Fibroblast of mammary gland (primary cell): ENCODE data around the gene DNAJC5G.

ENCODE experiments used
- DNase-seq: peaks from one replicate; pipeline ENCODE4 v3.0.0-alpha.2; 2010; ENCODE audit warnings: low read depth
- H3K4me3 ChIP-seq: 2 replicates; pipeline ENCODE4 v1.5.1; 2011; ENCODE audit warnings: low read depth, mild to moderate bottlenecking, low read length, moderate library complexity; ENCODE audit not compliant: control insufficient read depth
- TF ChIP-seq, protein P1 (sequence below): conservative IDR thresholded peaks from 2 replicates; pipeline ENCODE4 v1.5.1; 2011; ENCODE audit warnings: low read depth, low read length, inconsistent platforms; ENCODE audit not compliant: control insufficient read depth, insufficient read depth

DNAJC5G gene

DNA sequence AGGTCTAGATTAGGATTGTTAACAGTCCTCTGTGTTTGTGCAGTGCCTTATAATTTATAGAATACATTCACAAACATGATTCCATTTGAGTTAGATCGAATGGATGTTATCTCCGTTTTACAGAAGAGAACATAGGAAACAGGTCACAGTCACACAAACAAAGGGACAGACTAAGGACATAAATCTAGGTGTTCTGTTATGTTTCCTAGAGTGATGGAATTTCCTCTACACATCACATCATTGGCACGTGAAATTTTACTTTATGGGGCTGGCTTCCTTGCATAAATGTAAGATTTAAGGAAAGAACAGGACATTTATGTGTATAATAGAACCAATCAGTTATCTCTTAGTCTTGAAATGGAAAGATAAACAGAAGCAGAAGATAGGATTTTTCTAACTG lies 13.4 kb downstream of the DNAJC5G start:
- TF ChIP-seq, protein P1, sequence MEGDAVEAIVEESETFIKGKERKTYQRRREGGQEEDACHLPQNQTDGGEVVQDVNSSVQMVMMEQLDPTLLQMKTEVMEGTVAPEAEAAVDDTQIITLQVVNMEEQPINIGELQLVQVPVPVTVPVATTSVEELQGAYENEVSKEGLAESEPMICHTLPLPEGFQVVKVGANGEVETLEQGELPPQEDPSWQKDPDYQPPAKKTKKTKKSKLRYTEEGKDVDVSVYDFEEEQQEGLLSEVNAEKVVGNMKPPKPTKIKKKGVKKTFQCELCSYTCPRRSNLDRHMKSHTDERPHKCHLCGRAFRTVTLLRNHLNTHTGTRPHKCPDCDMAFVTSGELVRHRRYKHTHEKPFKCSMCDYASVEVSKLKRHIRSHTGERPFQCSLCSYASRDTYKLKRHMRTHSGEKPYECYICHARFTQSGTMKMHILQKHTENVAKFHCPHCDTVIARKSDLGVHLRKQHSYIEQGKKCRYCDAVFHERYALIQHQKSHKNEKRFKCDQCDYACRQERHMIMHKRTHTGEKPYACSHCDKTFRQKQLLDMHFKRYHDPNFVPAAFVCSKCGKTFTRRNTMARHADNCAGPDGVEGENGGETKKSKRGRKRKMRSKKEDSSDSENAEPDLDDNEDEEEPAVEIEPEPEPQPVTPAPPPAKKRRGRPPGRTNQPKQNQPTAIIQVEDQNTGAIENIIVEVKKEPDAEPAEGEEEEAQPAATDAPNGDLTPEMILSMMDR: no peak
- H3K4me3 ChIP-seq: no peak overlapping the region
- DNase-seq: no peak

DNA sequence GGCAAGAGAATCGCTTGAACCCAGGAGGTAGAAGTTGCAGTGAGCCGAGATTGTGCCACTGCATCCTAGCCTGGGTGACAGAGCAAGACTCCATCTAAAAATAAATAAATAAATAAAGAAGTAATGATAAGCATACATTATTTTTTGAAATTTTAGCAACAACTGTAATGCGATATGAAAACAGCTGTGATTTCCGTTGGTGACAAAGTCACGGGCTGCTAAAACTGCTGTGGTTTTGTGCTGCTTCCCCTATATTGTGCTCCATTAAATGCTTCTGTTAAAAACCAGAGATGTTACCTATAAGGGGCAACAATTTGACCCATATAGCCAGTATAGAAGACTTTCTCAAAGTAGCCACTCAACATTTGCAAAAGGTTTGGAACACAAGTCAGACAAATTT lies 15.3 kb downstream of the DNAJC5G start:
- DNase-seq: no peak
- TF ChIP-seq, protein P1: no peak
- H3K4me3 ChIP-seq: no peak overlapping the region

DNA sequence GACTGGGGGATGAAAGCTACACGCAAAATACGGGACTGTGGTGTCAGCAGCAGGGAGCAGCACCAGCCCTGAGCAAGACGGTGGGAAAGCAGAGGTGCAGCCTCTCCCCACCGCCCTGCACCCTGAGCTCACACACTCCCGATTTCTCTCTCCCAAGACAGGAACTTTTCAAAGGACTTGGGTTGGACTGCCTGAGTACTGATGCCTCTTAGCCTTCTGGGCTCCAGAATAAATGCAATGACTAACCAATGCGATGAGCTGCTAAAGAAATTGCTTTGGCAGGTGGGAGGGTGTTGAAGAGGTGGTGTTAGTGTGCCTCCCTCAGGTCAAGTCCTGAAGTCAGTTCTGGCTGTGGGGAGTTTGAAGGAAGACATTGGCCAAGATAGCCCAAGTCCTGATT lies 16.6 kb downstream of the DNAJC5G start:
- H3K4me3 ChIP-seq: no peak overlapping the region
- DNase-seq: no peak
- TF ChIP-seq, protein P1: peak; percentile 2

DNA sequence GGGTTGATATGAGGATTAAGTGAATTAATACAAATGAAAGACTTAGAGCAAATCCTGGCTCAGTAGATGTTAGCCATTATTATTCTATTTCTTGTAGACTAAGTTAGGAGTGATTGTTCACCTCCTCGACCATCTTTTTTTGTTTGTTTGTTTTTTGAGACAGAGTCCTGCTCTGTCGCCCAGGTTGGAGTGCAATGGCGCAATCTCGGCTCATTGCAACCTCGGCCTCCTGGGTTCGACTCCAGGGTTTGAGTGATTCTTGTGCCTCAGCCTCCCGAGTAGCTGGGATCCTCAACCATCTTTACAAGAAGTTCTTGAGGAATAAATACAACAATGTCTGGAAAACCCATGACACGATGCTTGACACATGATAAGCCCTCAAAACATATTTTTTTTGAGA lies 19.7 kb downstream of the DNAJC5G start:
- no peak for DNase-seq
- TF ChIP-seq, protein P1: no peak
- no peak overlapping the region for H3K4me3 ChIP-seq

DNA sequence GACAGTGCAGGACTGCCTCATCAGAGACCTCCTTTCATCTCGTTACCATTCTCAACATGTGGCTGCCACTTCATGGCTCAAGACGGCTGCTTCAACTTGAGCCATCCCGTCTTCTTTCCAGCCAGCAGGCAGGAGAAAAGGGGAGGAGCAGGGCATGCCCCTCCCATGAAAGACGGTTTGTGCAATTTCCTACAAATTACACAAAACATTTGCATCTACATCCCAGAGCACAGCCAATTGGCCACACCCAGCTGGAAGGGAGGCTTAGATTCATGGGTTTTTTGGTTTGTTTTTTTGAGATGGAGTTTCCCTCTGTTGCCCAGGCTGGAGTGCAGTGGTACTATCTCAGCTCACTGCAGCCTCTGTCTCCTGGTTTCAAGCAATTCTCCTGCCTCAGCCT lies 21.2 kb downstream of the DNAJC5G start:
- peak; percentile 45 for DNase-seq
- no peak overlapping the region for H3K4me3 ChIP-seq
- TF ChIP-seq, protein P1: no peak

DNA sequence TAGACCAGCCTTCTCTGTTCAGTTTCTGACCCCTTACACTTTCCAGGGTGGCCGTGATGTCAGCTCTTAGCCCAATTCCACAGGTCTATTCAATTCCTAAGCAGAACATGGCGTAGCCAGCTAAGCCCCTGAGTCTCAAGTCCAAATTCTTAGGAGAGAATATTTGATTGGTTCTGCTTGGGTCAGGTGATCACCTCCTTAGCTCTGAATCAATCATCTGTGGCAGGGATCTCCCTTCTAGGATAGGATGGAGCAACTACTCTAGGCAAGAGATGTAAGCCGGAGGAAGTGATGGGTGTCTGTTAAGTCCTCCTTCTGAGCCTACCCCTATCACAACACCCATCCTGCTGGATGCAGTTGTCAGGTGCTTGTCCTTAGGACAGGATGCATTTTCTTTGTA lies 22.0 kb downstream of the DNAJC5G start:
- no peak overlapping the region for H3K4me3 ChIP-seq
- DNase-seq: no peak
- TF ChIP-seq, protein P1: no peak
